AG04450 (cell line): Measurements from ENCODE around the gene ACKR2. TPM values are rescaled to one million over a fixed set of nuclear protein-coding genes. Genes with fewer than 3 reads are reported as not detected.

Source experiments
- CTCF ChIA-PET: fragments of 300-600, 350-600 bp; formaldehyde crosslinking; extraction: SDS; loops from one replicate; lab custom pipeline; 2022; ENCODE audit warnings: antibody characterized with exemption, inconsistent platforms; lab: Charles Lee
- POLR2A ChIA-PET: fragments of 350-600 bp; formaldehyde crosslinking; extraction: SDS; loops from one replicate; lab custom pipeline; 2021; ENCODE audit warnings: antibody characterized with exemption, inconsistent platforms; lab: Yijun Ruan, JAX
- DNase-seq: peaks from one replicate; pipeline ENCODE4 v3.0.0-alpha.2; 2011; ENCODE audit warnings: low read depth, low spot score
- H3K27ac ChIP-seq: one replicate; pipeline ENCODE4 v1.5.1; 2012; ENCODE audit warnings: low read depth, low read length, control low read depth
- H3K27me3 ChIP-seq: one replicate; pipeline ENCODE4 v1.6.0; 2012; ENCODE audit warnings: low read length; ENCODE audit not compliant: control insufficient read depth, insufficient read depth
- H3K4me3 ChIP-seq: 2 replicates; pipeline ENCODE4 v1.5.1; 2011; ENCODE audit warnings: mild to moderate bottlenecking, low read depth, low read length, control low read depth
- H3K9me3 ChIP-seq: 2 replicates; pipeline ENCODE4 v1.5.1; 2012; ENCODE audit warnings: low read length; ENCODE audit not compliant: control insufficient read depth, insufficient read depth
- CTCF ChIP-seq: IDR thresholded peaks from 2 replicates; pipeline ENCODE4 v1.5.1; 2011; ENCODE audit warnings: low read depth, low read length, control low read depth, inconsistent platforms
- polyA plus RNA-seq: library from polyadenylated mRNA; depleted of rRNA; stranded (reverse); fragments of >200 nt; gene quantifications from 2 replicates; pipeline ENCODE4 v1.2.3, GENCODE V29; 2011

The ACKR2 gene
- polyA plus RNA-seq, 1 experiment: 0.04 TPM

- Histone ChIP-seq H3K4me3 (no peak overlapping the region), H3K27me3 (peaks cover 10% of the 10 kb centered on the region), H3K27ac (no peak overlapping the region), H3K9me3 (no peaks in the 10 kb centered on the region)
- ChIA-PET CTCF (interaction anchor here (0.5 to 1.4 kb wide), 9 partner anchors 9 to 230 kb away, joined by 3 to 5 read pairs (median 4); no protein-coding TSS in a partner anchor), POLR2A (no interaction called here)
- TF ChIP-seq CTCF: peak; percentile 41
- no peak for DNase-seq
These were observed 21.4 kb downstream of the ACKR2 start for GRCh38 chr3:42830437-42831320.

GRCh38 chr3:42831321-42831713 lies 22.1 kb downstream of the ACKR2 start:
- Histone ChIP-seq H3K9me3 (no peaks in the 10 kb centered on the region), H3K4me3 (no peak overlapping the region), H3K27ac (no peak overlapping the region), H3K27me3 (peaks cover 14% of the 10 kb centered on the region)
- DNase-seq: no peak
- TF ChIP-seq CTCF: peak; percentile 66
- ChIA-PET POLR2A (no interaction called here), CTCF (interaction anchor here (0.7 to 1.4 kb wide), 7 partner anchors 8 to 230 kb away, joined by 3 to 5 read pairs (median 4); no protein-coding TSS in a partner anchor)

GRCh38 chr3:42836150-42837123 lies 27.2 kb downstream of the ACKR2 start:
- Histone ChIP-seq H3K9me3 (no peaks in the 10 kb centered on the region), H3K4me3 (no peak overlapping the region), H3K27ac (no peak overlapping the region), H3K27me3 (peaks cover 13% of the 10 kb centered on the region)
- TF ChIP-seq CTCF: peak; percentile 9; the same call in 1 of the 2 replicates
- DNase-seq: no peak
- ChIA-PET CTCF (no interaction called here), POLR2A (interaction anchor here (0.6 kb wide), 1 partner anchor 11 kb away, joined by 10 read pairs; no protein-coding TSS in a partner anchor)

- ChIA-PET CTCF (interaction anchor here (0.6 to 2.5 kb wide), 11 partner anchors 20 to 302 kb away, joined by 3 to 37 read pairs (median 5); partner anchors contain the start of gene HIGD1A), POLR2A (no interaction called here)
- Histone ChIP-seq H3K9me3 (no peaks in the 10 kb centered on the region), H3K4me3 (no peak overlapping the region), H3K27me3 (peaks cover 15% of the 10 kb centered on the region), H3K27ac (no peak overlapping the region)
- DNase-seq: no peak
- TF ChIP-seq CTCF: no peak
These were observed 29.3 kb downstream of the ACKR2 start for GRCh38 chr3:42838571-42838970.
